Coronary artery (tissue), 2 donors: Measurements from ENCODE around the gene CFAP69.
"Not testable (repeated sequence)": the region's sequence is repeated elsewhere in the genome, so short reads cannot be mapped to it uniquely, and the experiment has no call there.

ENCODE experiments used
- DNase-seq: peaks from one replicate; pipeline ENCODE4 v3.0.0-alpha.2; 2017; ENCODE audit warnings: low spot score
- H3K27ac ChIP-seq, 2 donors: fragments of 200-600 bp; sonication (generic); one replicate each; pipeline ENCODE4 v1.5.1; 2016 to 2019
- H3K4me3 ChIP-seq: fragments of 200-600 bp; sonication (generic); 2 replicates; pipeline ENCODE4 v1.5.1; 2016; ENCODE audit warnings: mild to moderate bottlenecking, moderate library complexity
- TF ChIP-seq, protein P1 (sequence below): fragments of 200-600 bp; sonication (generic); IDR thresholded peaks from one replicate; pipeline ENCODE4 v1.5.1; 2019; ENCODE audit warnings: antibody characterized with exemption

Gene CFAP69

DNA sequence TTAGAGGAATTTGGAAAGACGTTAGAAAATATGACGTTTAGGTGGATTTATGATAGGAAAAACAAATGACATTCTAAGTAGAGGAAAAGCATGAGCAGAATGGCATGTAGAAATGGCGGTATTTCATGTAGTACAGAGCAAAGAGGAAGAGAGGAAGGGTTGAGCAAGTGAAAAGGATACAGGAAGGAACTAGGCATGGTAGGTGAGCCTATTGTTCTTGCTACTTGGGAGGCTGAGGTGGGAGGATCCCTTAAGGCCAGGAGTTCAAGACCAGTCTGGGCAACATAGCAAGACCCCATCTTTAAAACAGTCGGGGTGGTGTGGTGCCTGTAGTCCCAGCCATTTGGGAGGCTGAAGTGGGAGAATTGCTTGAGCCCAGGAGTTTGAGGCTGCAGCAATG is 102.8 kb downstream of the CFAP69 start:
- TF ChIP-seq, protein P1, sequence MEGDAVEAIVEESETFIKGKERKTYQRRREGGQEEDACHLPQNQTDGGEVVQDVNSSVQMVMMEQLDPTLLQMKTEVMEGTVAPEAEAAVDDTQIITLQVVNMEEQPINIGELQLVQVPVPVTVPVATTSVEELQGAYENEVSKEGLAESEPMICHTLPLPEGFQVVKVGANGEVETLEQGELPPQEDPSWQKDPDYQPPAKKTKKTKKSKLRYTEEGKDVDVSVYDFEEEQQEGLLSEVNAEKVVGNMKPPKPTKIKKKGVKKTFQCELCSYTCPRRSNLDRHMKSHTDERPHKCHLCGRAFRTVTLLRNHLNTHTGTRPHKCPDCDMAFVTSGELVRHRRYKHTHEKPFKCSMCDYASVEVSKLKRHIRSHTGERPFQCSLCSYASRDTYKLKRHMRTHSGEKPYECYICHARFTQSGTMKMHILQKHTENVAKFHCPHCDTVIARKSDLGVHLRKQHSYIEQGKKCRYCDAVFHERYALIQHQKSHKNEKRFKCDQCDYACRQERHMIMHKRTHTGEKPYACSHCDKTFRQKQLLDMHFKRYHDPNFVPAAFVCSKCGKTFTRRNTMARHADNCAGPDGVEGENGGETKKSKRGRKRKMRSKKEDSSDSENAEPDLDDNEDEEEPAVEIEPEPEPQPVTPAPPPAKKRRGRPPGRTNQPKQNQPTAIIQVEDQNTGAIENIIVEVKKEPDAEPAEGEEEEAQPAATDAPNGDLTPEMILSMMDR: no peak
- H3K4me3 ChIP-seq: no peak overlapping the region
- H3K27ac ChIP-seq: no peak overlapping the region
- DNase-seq: no peak

DNA sequence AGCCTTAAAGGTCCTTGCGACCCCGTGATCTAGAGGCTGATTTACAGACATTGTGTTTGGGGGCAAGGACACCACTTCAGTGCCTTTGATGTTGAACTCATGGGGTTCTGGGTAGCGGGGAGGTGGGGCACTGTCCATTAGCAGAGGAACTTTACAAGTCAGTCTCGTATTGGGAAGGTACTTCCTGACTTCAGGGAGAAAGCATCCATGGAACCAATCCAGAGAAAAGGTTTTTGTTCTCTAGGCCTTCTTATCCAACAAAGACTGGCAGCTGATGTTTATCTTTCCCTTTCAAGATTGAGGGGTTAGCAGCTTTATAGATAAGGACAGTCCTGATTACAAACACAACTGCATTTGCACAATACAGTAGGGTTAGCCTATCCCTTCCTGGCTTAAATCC is 104.3 kb downstream of the CFAP69 start:
- TF ChIP-seq, protein P1: no peak
- H3K27ac ChIP-seq: no peak overlapping the region
- no peak for DNase-seq
- no peak overlapping the region for H3K4me3 ChIP-seq

DNA sequence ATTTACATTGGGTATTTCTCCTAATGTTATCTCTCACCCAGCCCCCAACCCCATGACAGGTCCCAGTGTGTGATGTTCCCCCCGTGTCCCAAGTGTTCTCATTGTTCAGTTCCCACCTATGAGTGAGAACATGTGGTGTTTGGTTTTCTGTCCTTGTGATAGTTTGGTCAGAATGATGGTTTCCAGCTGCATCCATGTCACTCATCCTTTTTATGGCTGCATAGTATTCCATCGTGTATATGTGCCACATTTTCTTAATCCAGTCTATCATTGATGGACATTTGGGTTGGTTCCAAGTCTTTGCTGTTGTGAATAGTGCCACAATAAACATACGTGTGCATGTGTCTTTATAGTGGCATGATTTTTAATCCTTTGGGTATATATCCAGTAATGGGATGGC is 105.1 kb downstream of the CFAP69 start:
- not testable (repeated sequence) for H3K27ac ChIP-seq, DNase-seq, H3K4me3 ChIP-seq

DNA sequence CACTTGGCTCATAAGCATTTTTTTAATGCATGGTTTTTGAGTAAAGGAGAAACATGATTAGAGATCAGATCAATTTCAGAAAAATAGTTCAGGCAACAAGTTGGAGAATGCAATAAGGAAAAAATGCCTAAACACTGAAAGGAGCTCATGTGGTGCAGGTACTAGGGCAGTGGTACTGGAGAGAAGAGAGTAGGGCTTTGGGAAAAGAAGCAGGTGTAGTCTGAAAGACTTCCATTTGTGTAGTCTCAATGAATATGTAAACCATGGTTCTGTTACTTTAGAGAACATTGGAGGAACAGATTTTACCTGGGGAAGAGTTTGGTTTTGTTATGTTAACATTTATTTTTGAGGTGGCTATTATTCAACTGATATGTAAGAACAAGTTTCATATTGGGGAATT is 107.0 kb downstream of the CFAP69 start:
- Histone ChIP-seq H3K27ac (no peak overlapping the region), H3K4me3 (no peak overlapping the region)
- TF ChIP-seq, protein P1: no peak
- no peak for DNase-seq
